GM21737 (cell line): ENCODE data around the gene BABAM2.

Experiments
- ATAC-seq: cut with Tn5 transposase; IDR thresholded peaks from one replicate; pipeline ENCODE4 v1.9.1; 2021; ENCODE audit warnings: mild to moderate bottlenecking, moderate library complexity; ENCODE audit not compliant: unreplicated experiment

Gene BABAM2

DNA sequence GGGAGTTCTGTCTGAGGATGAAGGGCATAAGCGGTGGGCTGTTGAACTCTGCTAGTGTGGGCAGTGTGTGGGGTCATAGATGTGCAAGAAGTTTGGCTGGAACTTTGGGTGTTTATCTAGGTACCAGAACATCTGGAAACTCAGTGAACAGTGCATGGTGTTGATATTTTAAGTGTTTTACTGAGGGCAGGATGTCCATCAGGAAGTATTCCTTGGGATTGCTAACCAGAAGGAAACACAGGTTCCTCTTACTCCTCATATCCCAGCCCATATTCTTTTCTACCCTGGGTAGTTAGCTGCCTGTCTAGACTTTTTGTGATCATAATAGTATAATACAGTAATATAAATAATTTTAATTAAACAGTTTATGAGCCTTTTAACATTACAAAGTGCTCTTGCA lies 15.5 kb downstream of the BABAM2 start:
- no peak for ATAC-seq

DNA sequence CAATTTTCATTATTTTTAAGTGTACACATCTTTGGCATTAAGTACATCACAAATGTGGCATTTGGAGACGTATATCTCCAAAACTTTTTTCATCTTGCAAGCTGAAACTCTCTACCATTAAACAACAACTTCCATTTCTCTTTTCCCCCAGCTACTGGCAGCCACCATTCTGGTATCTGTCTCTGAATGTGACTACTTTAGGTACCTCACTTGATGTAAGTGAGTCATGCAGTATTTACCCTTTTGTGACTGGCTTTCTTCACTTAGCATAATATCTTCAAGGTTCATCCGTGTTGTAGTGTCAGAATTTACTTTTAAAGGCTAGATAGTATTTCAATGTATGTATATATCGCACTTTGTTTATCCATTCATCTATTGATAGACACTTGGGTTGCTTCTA lies 17.0 kb downstream of the BABAM2 start:
- no peak for ATAC-seq

DNA sequence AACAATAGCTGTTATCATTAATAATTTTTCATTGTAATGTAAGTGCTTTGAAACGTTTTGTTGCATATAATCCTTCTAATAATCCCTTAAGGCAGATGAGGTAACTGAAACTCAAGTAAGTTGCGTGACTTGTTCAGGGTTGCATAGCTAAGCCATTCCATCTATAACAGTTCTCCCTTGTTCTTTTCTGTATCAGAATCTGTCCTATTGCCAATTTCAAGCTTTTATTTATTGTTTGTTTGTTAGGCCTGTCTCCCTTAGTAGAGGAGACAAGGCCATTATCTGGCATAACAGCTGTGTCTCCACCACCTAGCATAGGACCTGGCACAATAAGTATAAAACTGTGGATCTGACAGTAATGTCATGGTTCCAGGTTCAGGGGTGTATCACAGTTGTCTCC lies 19.4 kb downstream of the BABAM2 start:
- ATAC-seq, result no peak

DNA sequence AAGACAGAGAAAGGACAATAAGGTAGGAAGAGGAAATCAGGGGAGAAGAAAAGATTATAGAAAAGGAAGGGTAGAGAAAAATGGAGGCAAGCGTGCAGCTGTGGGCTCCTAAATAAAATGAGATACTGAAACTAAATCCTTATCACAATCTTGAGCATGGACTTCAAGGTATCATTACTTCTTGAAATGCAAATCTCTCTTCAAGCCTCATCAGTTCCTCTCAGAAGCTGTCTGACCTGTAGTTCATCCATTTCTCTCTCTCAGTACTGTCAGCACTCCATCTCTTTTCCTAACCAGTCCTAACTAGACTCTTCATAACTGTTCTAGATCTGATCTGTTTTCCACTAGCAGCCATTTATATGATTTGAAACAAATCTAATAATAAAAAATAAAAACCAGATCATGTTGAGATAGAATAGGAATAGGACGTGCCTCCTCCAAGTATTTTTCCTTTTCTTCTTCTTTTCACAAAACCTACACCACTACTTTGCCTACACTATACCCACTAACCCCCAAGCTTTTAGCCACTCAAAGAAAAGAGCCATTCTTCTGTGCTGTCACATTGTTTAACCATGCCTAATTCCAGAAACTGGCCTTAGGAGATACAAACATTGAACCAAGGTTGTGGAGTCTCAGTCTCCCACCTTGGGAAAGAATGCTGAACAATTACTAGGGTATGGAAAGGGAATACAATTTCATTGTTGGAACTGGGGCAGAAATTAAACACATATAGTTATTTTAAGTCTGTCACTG lies 21.1 kb downstream of the BABAM2 start:
- ATAC-seq, result no peak

DNA sequence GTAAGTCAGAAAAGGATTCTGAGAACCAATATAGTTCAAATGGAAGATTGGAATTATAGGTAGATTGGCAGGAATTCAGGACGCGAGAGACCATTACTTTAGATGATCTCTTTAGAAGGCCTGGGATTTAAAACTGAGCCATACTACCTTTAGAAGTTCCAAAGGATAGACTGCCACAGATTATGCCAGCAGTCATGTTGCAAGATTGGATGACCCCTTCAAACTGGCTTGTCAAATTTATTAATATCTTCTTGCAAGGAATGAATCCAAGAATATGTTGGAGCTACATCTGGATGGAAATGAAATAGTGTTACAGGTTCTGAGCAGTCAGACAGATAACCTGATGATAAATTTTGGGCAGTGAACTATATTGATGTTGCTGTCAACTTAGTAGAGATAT lies 22.0 kb downstream of the BABAM2 start:
- no peak for ATAC-seq

DNA sequence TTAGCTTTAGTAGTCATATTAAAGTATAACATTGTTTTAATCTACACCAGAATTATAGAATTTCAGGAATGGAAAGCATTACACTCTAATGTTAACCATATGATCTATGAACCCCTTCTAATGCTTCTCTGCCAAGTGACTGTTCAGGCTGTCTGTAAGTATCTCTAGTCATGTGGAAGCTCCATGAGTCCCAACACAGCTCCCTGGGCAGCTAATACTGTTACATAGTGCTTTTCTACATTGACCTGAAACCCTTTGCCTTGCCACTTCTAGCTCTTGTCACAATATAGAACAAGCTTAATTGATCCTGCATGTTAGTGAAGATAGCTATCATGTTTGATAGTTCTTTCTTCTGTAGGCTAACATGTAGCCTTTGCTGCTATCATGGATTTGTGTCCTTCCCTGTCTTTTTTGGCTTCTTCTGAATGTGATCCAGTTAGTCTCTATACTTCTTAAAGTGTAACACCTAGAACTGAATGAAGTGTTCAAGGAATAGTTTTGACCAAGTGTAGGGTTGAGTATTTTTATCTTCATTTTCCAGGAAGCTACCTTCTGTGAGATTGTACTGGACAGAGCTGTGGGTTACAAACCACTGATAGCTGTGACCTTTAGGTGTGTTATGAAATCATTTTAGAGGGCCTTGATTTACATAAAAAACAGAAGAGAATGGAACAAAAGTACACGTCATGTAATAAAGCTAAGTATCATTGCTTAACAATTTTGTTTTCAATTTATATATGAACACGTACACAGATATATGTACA lies 23.7 kb downstream of the BABAM2 start:
- no peak for ATAC-seq

DNA sequence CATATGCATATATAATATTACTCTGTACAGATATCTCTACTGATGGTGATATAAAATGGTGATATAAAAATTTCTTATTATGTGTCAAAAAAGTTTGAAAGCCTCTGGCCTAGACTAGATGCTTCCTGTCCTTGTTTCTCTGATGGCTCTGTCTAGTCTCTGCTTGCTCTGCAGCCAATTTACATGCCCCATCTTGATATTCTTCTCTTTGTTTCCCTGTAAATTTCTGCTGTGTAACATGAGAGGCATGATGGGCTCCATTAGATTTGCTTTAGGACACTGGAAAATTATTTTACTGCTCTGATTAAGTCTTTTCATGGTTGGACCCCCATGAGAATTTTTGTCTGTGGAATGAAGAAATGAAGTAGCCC lies 24.3 kb downstream of the BABAM2 start:
- no peak for ATAC-seq

DNA sequence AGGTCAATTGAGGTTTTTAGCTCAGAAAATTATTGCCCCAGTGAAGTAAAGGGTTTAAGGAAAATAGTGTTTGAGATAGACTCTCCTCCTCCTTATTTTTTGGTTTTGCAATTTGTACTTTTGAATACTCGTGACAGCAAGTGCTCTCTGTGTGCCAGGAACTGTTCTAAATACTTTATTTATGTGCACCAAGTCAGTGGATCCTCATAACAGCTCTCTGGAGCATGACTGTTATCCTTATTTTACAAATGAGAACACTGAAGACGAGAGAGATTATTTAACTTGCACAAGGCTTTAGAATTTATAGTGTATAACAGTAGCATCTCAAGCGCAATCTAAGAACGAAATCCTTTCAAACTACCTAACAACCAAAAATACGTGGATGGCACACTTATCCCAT lies 24.7 kb downstream of the BABAM2 start:
- ATAC-seq, result no peak

DNA sequence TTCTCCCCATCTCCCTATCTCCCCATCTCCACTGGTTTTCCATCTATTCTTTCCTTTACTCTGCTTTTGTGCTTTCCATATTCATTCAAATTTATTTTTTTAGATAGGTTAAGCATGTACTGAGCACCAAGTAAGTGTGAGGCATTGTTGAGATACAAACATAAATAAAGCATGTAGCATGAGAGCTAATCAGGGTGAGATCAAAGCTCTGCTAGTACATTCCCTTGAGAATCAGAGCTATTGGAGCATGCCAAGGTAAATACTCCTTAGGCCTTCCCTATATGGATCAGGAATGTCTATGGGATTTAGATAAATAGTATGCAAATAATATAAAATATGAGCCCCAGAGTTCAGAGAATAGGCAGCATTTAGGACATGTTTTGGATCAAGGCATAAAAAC lies 25.3 kb downstream of the BABAM2 start:
- ATAC-seq, result no peak

DNA sequence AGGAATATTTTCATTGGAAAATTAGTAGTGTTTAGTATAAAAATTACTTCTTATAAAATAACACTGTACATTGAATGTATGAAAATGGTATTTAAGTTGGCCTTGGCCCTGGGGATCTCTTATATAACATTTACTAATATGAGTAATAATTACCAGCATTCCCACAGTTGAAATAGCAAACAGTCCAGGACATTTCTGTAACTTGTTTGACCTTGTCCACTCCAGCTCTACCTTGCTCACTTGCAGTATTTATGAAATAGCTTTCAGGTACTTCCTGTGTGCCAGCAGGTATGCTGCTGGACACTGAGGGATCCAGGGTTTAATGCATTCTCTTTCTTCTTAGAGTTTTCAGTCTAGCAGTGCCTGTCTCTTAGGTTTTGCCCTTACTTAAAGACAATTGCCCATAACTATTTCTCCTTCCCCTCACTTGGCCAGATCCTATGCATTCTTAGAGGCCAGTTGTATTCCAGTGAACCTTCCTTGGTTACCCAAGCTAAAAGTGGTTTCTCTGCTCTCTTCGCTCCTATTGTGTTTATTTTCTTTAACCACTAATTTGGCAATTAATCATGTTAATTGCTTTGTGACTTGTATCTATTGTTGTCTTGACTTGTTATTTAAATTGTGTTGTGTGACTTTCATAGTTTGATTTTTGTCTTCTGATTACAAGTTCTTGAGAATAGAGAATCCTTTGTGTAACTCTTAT lies 25.9 kb downstream of the BABAM2 start:
- ATAC-seq, result no peak

DNA sequence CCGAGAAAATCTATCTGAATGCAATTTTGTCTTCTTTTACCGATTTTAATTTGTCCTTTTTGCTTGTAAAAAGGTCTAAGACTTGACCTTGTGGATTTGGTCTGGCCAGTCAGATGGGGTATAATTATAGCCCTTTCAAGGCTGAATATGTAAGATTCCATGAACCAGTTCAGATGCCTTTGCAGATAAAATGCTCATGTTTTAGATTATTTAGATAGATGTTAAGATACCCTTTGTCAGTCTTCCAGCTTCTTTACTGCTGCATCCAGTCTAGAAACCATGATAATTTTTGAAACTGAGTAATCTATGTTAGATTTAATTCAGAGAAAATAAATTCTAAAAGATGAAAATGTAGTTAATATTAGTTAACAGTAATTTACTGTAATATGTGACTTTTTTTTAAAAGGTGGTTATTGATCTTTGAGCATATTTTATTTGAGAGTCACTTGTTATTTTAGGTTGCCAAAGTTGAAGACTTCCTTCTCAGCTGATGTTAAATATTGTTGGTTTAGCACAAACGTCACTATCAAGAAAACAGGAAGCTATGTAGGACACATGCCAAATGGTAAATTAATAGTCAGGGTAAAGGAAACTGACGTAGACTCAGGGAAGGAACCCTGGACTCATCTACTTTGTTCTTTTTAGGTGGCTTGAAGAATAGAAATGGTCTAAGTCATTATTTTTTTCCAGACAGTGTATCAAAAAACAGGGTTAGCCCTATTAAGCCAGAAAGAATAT lies 29.8 kb downstream of the BABAM2 start:
- no peak for ATAC-seq

DNA sequence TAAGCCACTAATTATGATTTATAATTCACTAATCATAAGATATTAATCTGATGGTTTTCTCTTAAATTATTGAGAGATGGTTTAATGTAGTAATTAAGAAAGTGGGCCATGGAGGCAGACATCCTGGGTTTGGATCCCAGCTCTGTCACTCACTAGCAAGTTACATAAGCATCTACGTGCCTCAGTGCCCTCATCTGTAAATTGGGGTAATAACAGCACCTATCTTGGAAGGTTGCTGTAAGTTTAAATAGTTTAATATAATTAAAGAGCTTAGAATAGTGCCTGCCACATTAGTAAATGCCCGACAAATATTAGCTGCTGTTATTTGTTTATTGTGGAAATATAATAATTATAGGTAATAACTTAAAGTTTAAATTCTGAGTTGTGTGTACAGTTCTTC lies 30.9 kb downstream of the BABAM2 start:
- ATAC-seq, result no peak

DNA sequence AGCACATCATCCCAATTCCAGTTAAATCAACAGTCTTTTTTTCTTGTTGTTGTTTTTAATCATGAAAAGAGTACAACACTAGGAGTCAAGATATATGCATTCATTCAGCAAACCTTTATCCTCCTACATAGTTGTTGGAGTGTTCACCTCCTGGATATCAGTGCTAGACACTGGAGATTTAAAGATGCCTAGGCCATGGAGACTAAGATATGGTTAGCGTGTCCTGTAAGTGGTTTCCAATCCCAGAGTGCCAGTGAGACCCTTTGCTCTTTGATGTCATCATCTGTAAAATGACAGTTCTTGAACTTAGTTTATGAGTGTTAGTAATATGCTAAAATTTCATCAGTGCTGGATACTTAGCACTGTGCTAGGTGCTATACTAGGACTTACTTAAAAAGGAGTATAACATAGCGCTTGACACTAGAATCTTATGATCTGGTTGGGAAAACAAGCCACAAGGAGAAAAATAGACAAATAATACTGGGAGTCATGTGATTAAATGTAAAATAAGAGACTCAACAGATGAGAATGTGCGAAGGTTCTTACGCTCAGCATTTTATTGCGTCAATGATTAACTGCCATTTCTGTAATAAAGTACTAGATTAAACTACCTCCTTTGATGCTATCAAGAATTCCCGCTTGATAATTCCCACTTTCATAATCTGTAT lies 31.5 kb downstream of the BABAM2 start:
- no peak for ATAC-seq

DNA sequence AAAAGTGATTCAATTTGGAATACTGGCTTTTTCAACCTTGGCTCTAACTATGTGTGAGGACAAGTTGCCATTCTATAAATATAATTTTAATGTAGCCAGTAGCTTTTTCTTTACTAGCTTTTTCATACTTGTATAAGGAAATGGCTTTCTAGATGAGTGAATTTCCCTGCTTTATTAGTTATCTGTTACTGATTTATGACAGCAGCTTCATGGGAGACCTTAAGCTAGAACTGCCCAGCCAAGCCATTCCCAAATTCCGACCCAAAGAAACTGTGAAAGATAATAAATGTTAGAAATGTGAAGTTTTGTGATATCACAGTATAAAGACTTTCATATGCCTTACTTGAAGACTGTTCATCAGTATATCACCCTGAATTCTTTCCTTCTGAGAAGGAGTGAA lies 32.3 kb downstream of the BABAM2 start:
- no peak for ATAC-seq

DNA sequence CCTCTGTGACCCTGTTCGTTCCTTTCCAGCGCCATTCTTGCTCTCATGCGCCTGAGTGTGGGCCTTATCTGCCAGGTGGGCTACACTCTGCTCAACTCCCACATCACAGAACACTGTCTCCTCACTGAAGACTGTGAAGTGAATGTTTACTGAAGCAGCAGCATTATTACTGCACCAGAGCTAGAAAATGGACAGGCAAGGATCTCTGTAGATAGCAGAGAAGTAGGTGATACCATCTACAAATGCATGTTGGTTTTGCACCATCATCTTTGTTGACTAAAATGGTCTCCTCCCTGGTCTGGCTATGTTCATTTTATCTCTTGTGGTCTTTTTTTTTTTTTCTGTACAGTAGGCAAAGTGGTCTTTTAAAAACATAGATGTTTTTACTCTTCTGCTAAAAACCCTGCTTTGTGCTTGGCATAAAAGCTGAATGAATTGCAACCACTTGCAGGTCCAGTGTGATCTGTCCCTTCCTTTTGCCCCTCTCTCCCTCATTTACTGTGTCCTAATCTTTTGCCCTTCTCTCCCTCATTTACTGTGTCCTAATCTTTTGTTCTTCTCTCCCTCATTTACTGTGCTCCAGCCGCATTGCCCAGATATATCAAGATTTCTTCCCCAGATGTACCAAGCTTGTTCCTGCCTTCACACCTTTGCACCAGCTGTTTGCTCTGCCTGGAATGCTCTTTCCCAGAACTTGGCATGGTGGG lies 35.4 kb downstream of the BABAM2 start:
- ATAC-seq, result no peak

DNA sequence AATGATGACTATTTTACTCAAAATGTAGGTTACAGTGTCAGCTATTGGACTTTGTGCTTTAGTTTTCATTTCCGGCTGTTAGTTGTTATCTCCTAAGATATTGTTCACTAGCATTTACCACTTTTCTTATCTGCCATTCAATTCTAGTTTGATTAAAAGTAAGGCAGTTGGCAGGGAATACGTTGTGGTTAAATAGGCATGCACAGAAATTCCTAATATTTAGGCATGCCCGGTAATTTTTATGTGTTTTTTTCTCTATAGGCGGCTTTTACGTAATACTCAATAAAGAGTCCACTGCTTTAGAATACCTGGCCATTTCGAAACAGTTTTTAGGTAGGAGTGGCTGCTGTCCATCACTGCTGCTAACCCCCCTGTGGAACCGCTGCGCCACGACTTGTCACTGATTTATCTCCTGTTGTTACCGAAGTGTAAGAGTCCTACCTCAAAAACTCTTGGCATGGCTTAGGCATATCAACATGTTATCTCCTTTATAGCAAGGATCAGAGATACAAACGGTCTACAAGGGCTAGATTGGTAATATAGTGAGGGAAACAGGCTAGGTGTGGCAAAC lies 39.5 kb downstream of the BABAM2 start:
- no peak for ATAC-seq

DNA sequence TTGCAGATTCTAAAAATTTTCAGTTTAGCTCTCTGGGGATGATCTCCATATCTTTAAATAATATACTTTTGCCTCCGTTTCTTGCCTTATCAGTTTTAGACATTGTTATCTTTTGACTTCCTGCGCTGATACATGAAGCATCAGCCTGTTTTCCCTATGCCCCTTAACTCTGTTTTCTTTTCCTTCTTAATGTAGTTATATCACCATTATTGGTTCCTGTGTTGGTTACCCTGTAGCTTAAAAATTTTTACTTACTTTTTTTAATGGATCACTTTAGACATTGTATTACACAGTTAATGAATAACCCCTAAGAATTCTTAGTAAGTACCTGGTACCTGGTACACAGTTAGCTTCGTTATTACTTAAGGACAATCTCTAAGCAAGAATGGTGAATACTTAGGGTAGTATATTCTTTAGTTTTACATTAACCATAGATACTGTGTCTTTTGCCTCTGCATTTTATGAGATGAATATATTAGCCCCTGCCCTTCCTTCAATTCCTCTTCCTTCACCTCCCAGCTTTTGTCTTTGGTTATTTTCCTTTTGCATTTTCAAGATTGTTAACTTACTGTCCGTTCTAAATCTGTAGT lies 40.9 kb downstream of the BABAM2 start:
- ATAC-seq, result no peak

DNA sequence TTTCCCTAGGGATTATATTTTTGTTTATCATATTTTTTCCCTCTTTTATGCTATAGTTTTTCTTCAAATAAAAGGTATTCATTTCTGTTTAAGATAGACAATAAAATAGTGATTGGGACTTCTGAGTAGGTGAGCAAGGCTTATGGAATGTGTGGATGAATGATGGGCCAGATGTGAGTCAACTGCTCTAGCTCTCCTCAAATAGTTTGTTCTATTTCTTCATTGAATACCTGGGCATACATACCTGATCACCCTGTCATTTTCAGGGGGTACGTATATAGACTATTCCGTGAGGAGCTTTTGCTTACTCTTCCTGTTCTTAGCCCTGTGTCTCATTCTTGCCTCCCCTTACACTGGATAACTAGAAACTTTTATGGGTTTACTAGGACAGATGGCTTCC lies 41.9 kb downstream of the BABAM2 start:
- no peak for ATAC-seq

DNA sequence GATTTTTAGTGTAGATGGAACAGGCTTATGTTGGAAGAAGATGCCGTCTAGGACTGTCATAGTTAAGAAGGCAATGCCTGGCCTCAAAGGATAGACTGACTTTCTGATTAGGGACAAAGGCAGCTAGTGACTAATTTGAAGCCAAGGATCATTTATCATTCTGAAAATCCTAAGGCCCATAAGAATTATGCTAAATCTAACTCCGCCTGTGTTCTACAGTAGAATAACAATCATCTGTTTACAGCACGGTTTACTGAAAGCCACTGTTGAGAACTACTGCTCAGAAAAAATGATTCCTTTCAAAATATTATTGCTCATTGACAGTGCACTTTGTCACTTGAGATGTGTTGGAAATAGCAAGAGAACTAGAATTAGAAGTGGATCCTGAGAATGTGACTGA lies 44.5 kb downstream of the BABAM2 start:
- no peak for ATAC-seq
